MCF 10A (cell line): ENCODE results near the gene SLC12A6. TPM values are rescaled to one million over a fixed set of nuclear protein-coding genes. Genes with fewer than 3 reads are reported as not detected.

ENCODE experiments used
- BruUV-seq: library from RNA; stranded (reverse); fragments of 400-500 nt; replicated peaks from 2 replicates; lab custom pipeline; 2021; lab: Mats Ljungman, UMichigan
- CTCF ChIA-PET: fragments of 300-600 bp; sonication (Branson Sonifier 250); formaldehyde crosslinking; extraction: SDS; loops from one replicate; lab custom pipeline; 2021; ENCODE audit warnings: antibody characterized with exemption, inconsistent platforms; lab: Yijun Ruan, JAX
- POLR2A ChIA-PET: fragments of 300-600, 350-650 bp; sonication (Branson Sonifier 250); formaldehyde crosslinking; extraction: SDS; loops from one replicate; lab custom pipeline; 2020; ENCODE audit warnings: antibody characterized with exemption, inconsistent platforms; lab: Yijun Ruan, JAX
- DNase-seq: peaks from one replicate; pipeline ENCODE4 v3.0.0-alpha.2; 2018; ENCODE audit not compliant: unreplicated experiment
- H3K27ac Mint-ChIP-seq: one replicate; pipeline ENCODE4 v1.8.0; 2022; ENCODE audit warnings: mild to moderate bottlenecking, low read depth, mixed read lengths; ENCODE audit not compliant: unreplicated experiment
- H3K27me3 Mint-ChIP-seq: one replicate; pipeline ENCODE4 v1.8.0; 2022; ENCODE audit warnings: mixed read lengths; ENCODE audit not compliant: insufficient read depth, unreplicated experiment
- H3K36me3 Mint-ChIP-seq: one replicate; pipeline ENCODE4 v1.8.0; 2022; ENCODE audit warnings: mild to moderate bottlenecking, moderate library complexity, mixed read lengths; ENCODE audit not compliant: insufficient read depth, unreplicated experiment
- H3K4me1 Mint-ChIP-seq: one replicate; pipeline ENCODE4 v1.8.0; 2022; ENCODE audit warnings: mixed read lengths; ENCODE audit not compliant: insufficient read depth, unreplicated experiment
- H3K4me3 Mint-ChIP-seq: one replicate; pipeline ENCODE4 v1.8.0; 2022; ENCODE audit warnings: mild to moderate bottlenecking, moderate library complexity, mixed read lengths; ENCODE audit not compliant: unreplicated experiment
- H3K9me3 Mint-ChIP-seq: one replicate; pipeline ENCODE4 v1.8.0; 2022; ENCODE audit warnings: mixed read lengths; ENCODE audit not compliant: unreplicated experiment
- CTCF ChIP-seq: fragments of 200-600 bp; IDR thresholded peaks from one replicate; pipeline ENCODE4 v1.8.0; 2022; ENCODE audit warnings: antibody characterized with exemption, mild to moderate bottlenecking; ENCODE audit not compliant: unreplicated experiment
- intact Hi-C: fragments of 100-400 bp; cut with micrococcal nuclease; formaldehyde crosslinking; loops from 2 replicates; pipeline ENCODE4 v1.14.1; 2022
- total RNA-seq: library from RNA; stranded (reverse); gene quantifications from 2 replicates; pipeline ENCODE4 v1.2.3, GENCODE V29; 2022

The SLC12A6 gene
- total RNA-seq, 1 experiment from 2014 or later, result 11.7 TPM

- Mint-ChIP-seq H3K9me3 (no peaks in the 10 kb centered on the region), H3K27me3 (no peaks in the 10 kb centered on the region), H3K27ac (no peak overlapping the region), H3K4me1 (no peaks in the 10 kb centered on the region), H3K4me3 (no peak overlapping the region), H3K36me3 (peaks cover 10% of the 10 kb centered on the region)
- TF ChIP-seq CTCF, result no peak
- CTCF ChIA-PET, result interaction anchor here (0.7 to 1.0 kb wide), 2 partner anchors 140 to 301 kb away, joined by 3 read pairs; no protein-coding TSS in a partner anchor
- intact Hi-C loops, result no loop called here
- POLR2A ChIA-PET, result interaction anchor here (0.7 kb wide), 1 partner anchor 177 kb away, joined by 3 read pairs; no protein-coding TSS in a partner anchor
- DNase-seq, result no peak
- no TSS peak for BruUV-seq
Observed at GRCh38 chr15:34374816-34375215, 37.2 kb upstream of the SLC12A6 start.

GRCh38 chr15:34373951-34374350 lies 36.4 kb upstream of the SLC12A6 start:
- ChIA-PET CTCF (no interaction called here), POLR2A (no interaction called here)
- Mint-ChIP-seq H3K4me1 (no peaks in the 10 kb centered on the region), H3K27me3 (no peaks in the 10 kb centered on the region), H3K27ac (no peak overlapping the region), H3K36me3 (peaks cover 10% of the 10 kb centered on the region), H3K9me3 (no peaks in the 10 kb centered on the region), H3K4me3 (no peak overlapping the region)
- intact Hi-C loops, result no loop called here
- no peak for TF ChIP-seq CTCF
- no TSS peak for BruUV-seq
- no peak for DNase-seq

DNA sequence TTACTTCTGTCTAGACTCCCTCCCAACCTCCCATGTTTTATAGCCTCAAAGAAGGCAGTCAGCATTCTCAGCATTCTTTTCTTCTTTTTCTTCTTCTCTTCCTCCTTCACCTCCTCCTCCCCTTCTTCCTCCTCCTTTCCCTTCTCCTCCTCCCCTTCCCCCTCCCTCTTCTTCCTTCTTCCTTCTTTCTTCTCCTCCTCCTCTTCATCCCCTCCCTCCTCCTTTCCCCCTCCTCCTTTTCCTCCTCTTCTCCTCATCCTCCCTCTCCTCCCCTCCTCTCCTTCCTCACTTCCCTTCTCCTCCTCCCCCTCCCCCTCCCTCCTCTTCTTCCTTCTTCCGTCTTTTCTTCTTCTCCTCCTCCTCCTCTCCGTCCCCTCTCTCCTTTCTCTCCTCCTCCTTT lies 33.1 kb upstream of the SLC12A6 start:
- no peak overlapping the region for H3K27ac Mint-ChIP-seq
- no peak overlapping the region for H3K4me3 Mint-ChIP-seq
- intact Hi-C loops, result no loop called here
- CTCF ChIA-PET, result no interaction called here
- H3K36me3 Mint-ChIP-seq, result no peaks in the 10 kb centered on the region
- DNase-seq, result no peak
- H3K27me3 Mint-ChIP-seq, result no peaks in the 10 kb centered on the region
- BruUV-seq, result no TSS peak
- POLR2A ChIA-PET, result no interaction called here
- H3K9me3 Mint-ChIP-seq, result no peaks in the 10 kb centered on the region
- TF ChIP-seq CTCF, result no peak
- H3K4me1 Mint-ChIP-seq, result peaks cover 9% of the 10 kb centered on the region

DNA sequence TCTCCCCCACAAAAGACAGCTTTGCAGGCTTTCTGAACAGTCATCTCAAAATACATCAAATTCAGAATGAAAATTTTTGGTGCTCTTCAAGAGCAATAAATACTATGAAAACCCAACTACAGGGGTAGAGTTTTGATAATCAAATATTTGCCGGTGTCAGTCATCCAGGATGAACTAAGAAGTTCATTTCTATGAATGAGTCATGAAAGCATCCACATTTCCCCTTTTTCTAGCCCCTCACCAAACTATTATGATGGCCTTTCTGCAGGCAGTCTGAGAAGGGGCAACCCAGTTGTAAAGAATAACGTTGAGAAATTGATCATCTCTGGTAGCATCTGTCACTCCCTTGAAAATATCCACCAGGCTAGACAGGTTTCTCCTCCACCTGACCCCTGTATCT lies 32.5 kb upstream of the SLC12A6 start:
- BruUV-seq, result no TSS peak
- intact Hi-C loops, result no loop called here
- Mint-ChIP-seq H3K4me1 (peaks cover 12% of the 10 kb centered on the region), H3K9me3 (no peaks in the 10 kb centered on the region), H3K36me3 (no peaks in the 10 kb centered on the region), H3K27ac (no peak overlapping the region), H3K4me3 (no peak overlapping the region), H3K27me3 (no peaks in the 10 kb centered on the region)
- no peak for DNase-seq
- ChIA-PET CTCF (interaction anchor here (1.1 kb wide), 1 partner anchor 12 kb away, joined by 5 read pairs; no protein-coding TSS in a partner anchor), POLR2A (no interaction called here)
- TF ChIP-seq CTCF, result no peak
